ENCODE results near the gene DNAH2. TPM values are rescaled to one million over a fixed set of nuclear protein-coding genes. Genes with fewer than 3 reads are reported as not detected.
A peak's percentile ranks its signal among the peaks of the same experiment; 100 is the strongest.

The DNAH2 gene
- total and polyA plus RNA-seq, 2 of the 13 experiments (the other 11 are each of a cell fraction or from before 2014, with no cell fraction given), result not detected

DNA sequence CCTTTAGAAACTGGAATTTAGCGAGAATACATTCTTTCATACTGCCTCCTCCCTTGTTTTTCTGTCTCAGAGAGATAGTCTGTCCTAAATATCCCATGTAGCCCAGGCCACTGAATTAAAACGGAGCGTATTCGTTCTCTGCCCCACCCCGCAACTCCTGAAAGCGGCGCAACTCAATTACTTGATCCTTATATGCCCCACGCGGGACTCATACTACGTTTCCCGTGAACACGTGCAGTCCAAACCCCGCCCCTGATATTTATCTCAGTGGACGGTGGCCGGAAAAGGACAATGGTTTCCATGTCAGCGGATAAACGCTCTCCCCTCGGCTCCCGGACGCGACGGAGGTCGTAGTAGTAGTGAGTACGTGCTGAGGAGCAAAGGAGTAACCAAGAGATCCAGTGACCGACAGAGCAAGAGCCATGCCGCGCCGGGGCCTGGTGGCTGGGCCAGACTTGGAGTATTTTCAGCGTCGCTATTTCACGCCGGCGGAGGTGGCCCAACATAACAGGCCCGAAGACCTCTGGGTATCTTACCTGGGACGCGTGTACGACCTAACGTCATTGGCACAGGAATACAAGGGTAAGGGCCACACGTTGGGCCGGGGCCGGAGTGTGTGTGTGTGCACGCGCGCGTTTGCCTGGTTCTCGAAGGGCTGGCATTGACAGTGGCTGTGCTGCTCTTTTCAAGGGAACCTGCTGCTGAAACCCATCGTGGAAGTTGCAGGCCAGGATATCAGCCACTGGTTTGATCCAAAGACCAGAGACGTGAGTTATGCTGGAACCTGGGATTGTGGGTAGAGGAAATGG lies 140.4 kb downstream of the DNAH2 start, which contains the start of gene CYB5D1 (continued):
- TF ChIP-seq ZNF230 (CRISPR knock-in tag; IDR thresholded peaks at IDR 0.05) (no peak), ZNF382 (CRISPR knock-in tag; IDR thresholded peaks at IDR 0.05; ENCODE audit: borderline replicate concordance) (no peak), ZFY (CRISPR knock-in tag; IDR thresholded peaks at IDR 0.05) (peak; percentile 76), SNRNP70 (IDR thresholded peaks at IDR 0.05; ENCODE audit: low read depth, low read length) (no peak), NFIC (IDR thresholded peaks at IDR 0.05; ENCODE audit: low read length) (peak; percentile 34; the same call in 1 of the 2 replicates), ZNF562 (CRISPR knock-in tag; IDR thresholded peaks at IDR 0.05; ENCODE audit: borderline replicate concordance) (no peak), DNMT3B (CRISPR knock-in tag; conservative IDR thresholded peaks at IDR 0.05) (0 out of 2 replicates have a peak, but pooled peaks have one; percentile 23), IRF2 (CRISPR knock-in tag; IDR thresholded peaks at IDR 0.05) (peak; percentile 71), SOX5 (CRISPR knock-in tag; IDR thresholded peaks at IDR 0.05; ENCODE audit: borderline replicate concordance) (no peak), KDM5B (CRISPR knock-in tag; IDR thresholded peaks at IDR 0.05; ENCODE audit: borderline replicate concordance) (peak; percentile 84; the same call in 1 of the 2 replicates), ZNF17 (CRISPR knock-in tag; IDR thresholded peaks at IDR 0.05) (no peak; the same call in 1 of the 2 replicates), ZNF253 (CRISPR knock-in tag; IDR thresholded peaks at IDR 0.05; ENCODE audit: borderline replicate concordance) (0 out of 2 replicates have a peak, but pooled peaks have one; percentile 21), ZFP36 (IDR thresholded peaks at IDR 0.05; ENCODE audit: borderline replicate concordance, low read depth, low read length, partially characterized antibody) (no peak), TCF12 (IDR thresholded peaks at IDR 0.05) (no peak), TCF12 (CRISPR knock-in tag; IDR thresholded peaks at IDR 0.05) (peak; percentile 31; the same call in 1 of the 2 replicates), ZNF83 (CRISPR knock-in tag; IDR thresholded peaks at IDR 0.05; ENCODE audit: borderline replicate concordance) (no peak), ZNF790 (CRISPR knock-in tag; IDR thresholded peaks at IDR 0.05; ENCODE audit: borderline replicate concordance) (no peak), IKZF1 (IDR thresholded peaks at IDR 0.05) (no peak), KAT8 (CRISPR knock-in tag; IDR thresholded peaks at IDR 0.05) (peak; percentile 10; the same call in 1 of the 2 replicates), ZNF746 (CRISPR knock-in tag; IDR thresholded peaks at IDR 0.05) (no peak; the same call in 1 of the 2 replicates), ZNF160 (CRISPR knock-in tag; IDR thresholded peaks at IDR 0.05) (0 out of 2 replicates have a peak, but pooled peaks have one; percentile 26), FLYWCH1 (CRISPR knock-in tag; IDR thresholded peaks at IDR 0.05) (no peak), ZNF30 (CRISPR knock-in tag; IDR thresholded peaks at IDR 0.05) (no peak), GATAD1 (CRISPR knock-in tag; IDR thresholded peaks at IDR 0.05) (0 out of 2 replicates have a peak, but pooled peaks have one; percentile 73), ZNF777 (CRISPR knock-in tag; IDR thresholded peaks at IDR 0.05) (0 out of 2 replicates have a peak, but pooled peaks have one; percentile 3), ZNF24 (IDR thresholded peaks at IDR 0.05) (no peak), ZNF878 (CRISPR knock-in tag; IDR thresholded peaks at IDR 0.05) (peak; percentile 49; the same call in 1 of the 2 replicates), ZNF3 (CRISPR knock-in tag; IDR thresholded peaks at IDR 0.05) (no peak), ZNF260 (CRISPR knock-in tag; IDR thresholded peaks at IDR 0.05; ENCODE audit: borderline replicate concordance, low read depth) (no peak), POLR2A (IDR thresholded peaks at IDR 0.05; ENCODE audit: insufficient read depth in 1 of 2, low read depth in 2 of 2, low read length in 2 of 2) (peak in 1 of 2 experiments; percentile 39)
- TF ChIP-seq, protein P1, sequence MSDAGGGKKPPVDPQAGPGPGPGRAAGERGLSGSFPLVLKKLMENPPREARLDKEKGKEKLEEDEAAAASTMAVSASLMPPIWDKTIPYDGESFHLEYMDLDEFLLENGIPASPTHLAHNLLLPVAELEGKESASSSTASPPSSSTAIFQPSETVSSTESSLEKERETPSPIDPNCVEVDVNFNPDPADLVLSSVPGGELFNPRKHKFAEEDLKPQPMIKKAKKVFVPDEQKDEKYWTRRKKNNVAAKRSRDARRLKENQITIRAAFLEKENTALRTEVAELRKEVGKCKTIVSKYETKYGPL (CRISPR knock-in tag; IDR thresholded peaks at IDR 0.05), result no peak
- TF ChIP-seq, protein P2, sequence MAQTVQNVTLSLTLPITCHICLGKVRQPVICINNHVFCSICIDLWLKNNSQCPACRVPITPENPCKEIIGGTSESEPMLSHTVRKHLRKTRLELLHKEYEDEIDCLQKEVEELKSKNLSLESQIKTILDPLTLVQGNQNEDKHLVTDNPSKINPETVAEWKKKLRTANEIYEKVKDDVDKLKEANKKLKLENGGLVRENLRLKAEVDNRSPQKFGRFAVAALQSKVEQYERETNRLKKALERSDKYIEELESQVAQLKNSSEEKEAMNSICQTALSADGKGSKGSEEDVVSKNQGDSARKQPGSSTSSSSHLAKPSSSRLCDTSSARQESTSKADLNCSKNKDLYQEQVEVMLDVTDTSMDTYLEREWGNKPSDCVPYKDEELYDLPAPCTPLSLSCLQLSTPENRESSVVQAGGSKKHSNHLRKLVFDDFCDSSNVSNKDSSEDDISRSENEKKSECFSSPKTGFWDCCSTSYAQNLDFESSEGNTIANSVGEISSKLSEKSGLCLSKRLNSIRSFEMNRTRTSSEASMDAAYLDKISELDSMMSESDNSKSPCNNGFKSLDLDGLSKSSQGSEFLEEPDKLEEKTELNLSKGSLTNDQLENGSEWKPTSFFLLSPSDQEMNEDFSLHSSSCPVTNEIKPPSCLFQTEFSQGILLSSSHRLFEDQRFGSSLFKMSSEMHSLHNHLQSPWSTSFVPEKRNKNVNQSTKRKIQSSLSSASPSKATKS (CRISPR knock-in tag; IDR thresholded peaks at IDR 0.05), result no peak
